GM19452 (cell line): ENCODE data around the gene GALNT5.
"Not testable (repeated sequence)": the region's sequence is repeated elsewhere in the genome, so short reads cannot be mapped to it uniquely, and the experiment has no call there.

Source experiments
- ATAC-seq: cut with Tn5 transposase; IDR thresholded peaks from one replicate; pipeline ENCODE4 v1.9.1; 2021; ENCODE audit not compliant: unreplicated experiment

GALNT5 gene

GRCh38 chr2:157250836-157251235 is 6.7 kb upstream of the GALNT5 start:
- no peak for ATAC-seq

GRCh38 chr2:157251932-157252331 is 5.6 kb upstream of the GALNT5 start:
- no peak for ATAC-seq

GRCh38 chr2:157252529-157252928 is 5.0 kb upstream of the GALNT5 start:
- no peak for ATAC-seq

- ATAC-seq: no peak
Observed at GRCh38 chr2:157254041-157254440, 3.5 kb upstream of the GALNT5 start.

GRCh38 chr2:157255746-157256145 is 1.8 kb upstream of the GALNT5 start:
- ATAC-seq: no peak

- ATAC-seq: peak; percentile 99
Observed at GRCh38 chr2:157256626-157257025, 879 bp upstream of the GALNT5 start.

GRCh38 chr2:157258520-157259326 is 1.2 kb downstream of the GALNT5 start:
- ATAC-seq: no peak

GRCh38 chr2:157259386-157259785 is 1.9 kb downstream of the GALNT5 start:
- ATAC-seq: no peak

GRCh38 chr2:157259960-157260359 is 2.5 kb downstream of the GALNT5 start:
- no peak for ATAC-seq

GRCh38 chr2:157260533-157261198 is 3.2 kb downstream of the GALNT5 start:
- ATAC-seq: no peak

- ATAC-seq: no peak
Observed at GRCh38 chr2:157261199-157261782, 3.8 kb downstream of the GALNT5 start.

- ATAC-seq: no peak
Observed at GRCh38 chr2:157262248-157262647, 4.7 kb downstream of the GALNT5 start.

- no peak for ATAC-seq
Observed at GRCh38 chr2:157264099-157264498, 6.6 kb downstream of the GALNT5 start.

- ATAC-seq: no peak
Observed at GRCh38 chr2:157265825-157266224, 8.3 kb downstream of the GALNT5 start.

GRCh38 chr2:157267476-157267875 is 10.0 kb downstream of the GALNT5 start:
- no peak for ATAC-seq

- ATAC-seq: no peak
Observed at GRCh38 chr2:157269060-157269459, 11.6 kb downstream of the GALNT5 start.

GRCh38 chr2:157269922-157270321 is 12.4 kb downstream of the GALNT5 start:
- ATAC-seq: no peak

GRCh38 chr2:157271590-157272203 is 14.2 kb downstream of the GALNT5 start:
- ATAC-seq: no peak

- not testable (repeated sequence) for ATAC-seq
Observed at GRCh38 chr2:157279311-157279710, 21.8 kb downstream of the GALNT5 start.

GRCh38 chr2:157281316-157281715 is 23.8 kb downstream of the GALNT5 start:
- ATAC-seq: no peak

- ATAC-seq: no peak
Observed at GRCh38 chr2:157283468-157283867, 26.0 kb downstream of the GALNT5 start.

GRCh38 chr2:157287160-157287559 is 29.7 kb downstream of the GALNT5 start:
- no peak for ATAC-seq
